Ureter (tissue), 1 donor: ENCODE data around the gene AGAP1. TPM values are rescaled to one million over a fixed set of nuclear protein-coding genes. Genes with fewer than 3 reads are reported as not detected.

Source experiments
- DNase-seq: peaks from one replicate; pipeline ENCODE4 v3.0.0-alpha.2; 2020; ENCODE audit warnings: low spot score
- total RNA-seq: library from RNA; stranded (reverse); gene quantifications from one replicate; pipeline ENCODE4 v1.2.4, GENCODE V29; 2023
- donor health status: DM: yes; HTN: yes; CAD: no.

Gene AGAP1
- total RNA-seq, 1 donor from 2014 or later = 43.2 TPM

GRCh38 chr2:235810846-235811245 lies 317.0 kb downstream of the AGAP1 start:
- DNase-seq = no peak

GRCh38 chr2:235811446-235812184 lies 317.8 kb downstream of the AGAP1 start:
- no peak for DNase-seq

- no peak for DNase-seq
Measured at GRCh38 chr2:235812185-235812665, 318.4 kb downstream of the AGAP1 start.

- no peak for DNase-seq
Measured at GRCh38 chr2:235813398-235813797, 319.6 kb downstream of the AGAP1 start.

- DNase-seq = no peak
Measured at GRCh38 chr2:235820571-235820970, 326.7 kb downstream of the AGAP1 start.

- DNase-seq = no peak
Measured at GRCh38 chr2:235824331-235824730, 330.5 kb downstream of the AGAP1 start.

- DNase-seq = no peak
Measured at GRCh38 chr2:235825946-235826345, 332.1 kb downstream of the AGAP1 start.

GRCh38 chr2:235826826-235827225 lies 333.0 kb downstream of the AGAP1 start:
- DNase-seq = no peak

GRCh38 chr2:235827585-235827992 lies 333.7 kb downstream of the AGAP1 start:
- no peak for DNase-seq

GRCh38 chr2:235829726-235830125 lies 335.9 kb downstream of the AGAP1 start:
- DNase-seq = no peak

- no peak for DNase-seq
Measured at GRCh38 chr2:235831755-235832154, 337.9 kb downstream of the AGAP1 start.

- DNase-seq = no peak
Measured at GRCh38 chr2:235832941-235833340, 339.1 kb downstream of the AGAP1 start.

- DNase-seq = no peak
Measured at GRCh38 chr2:235833971-235834620, 340.3 kb downstream of the AGAP1 start.

GRCh38 chr2:235834781-235835180 lies 340.9 kb downstream of the AGAP1 start:
- peak; percentile 25 for DNase-seq

GRCh38 chr2:235835810-235836209 lies 342.0 kb downstream of the AGAP1 start:
- no peak for DNase-seq

- peak; percentile 41 for DNase-seq
Measured at GRCh38 chr2:235836491-235836911, 342.7 kb downstream of the AGAP1 start.

- no peak for DNase-seq
Measured at GRCh38 chr2:235839226-235839625, 345.4 kb downstream of the AGAP1 start.

GRCh38 chr2:235839974-235840373 lies 346.1 kb downstream of the AGAP1 start:
- DNase-seq = no peak

GRCh38 chr2:235841863-235842262 lies 348.0 kb downstream of the AGAP1 start:
- peak; percentile 13 for DNase-seq

GRCh38 chr2:235842941-235843340 lies 349.1 kb downstream of the AGAP1 start:
- DNase-seq = peak; percentile 35

- peak; percentile 5 for DNase-seq
Measured at GRCh38 chr2:235843591-235844395, 349.9 kb downstream of the AGAP1 start.

GRCh38 chr2:235844561-235844960 lies 350.7 kb downstream of the AGAP1 start:
- DNase-seq = no peak
